SK-N-SH (cell line): ENCODE data around the gene DCLRE1B.

Experiments
- CTCF ChIP-seq: fragments of 200-600 bp; sonication (generic); IDR thresholded peaks from 2 replicates; pipeline ENCODE4 v1.6.1; 2017; ENCODE audit warnings: antibody characterized with exemption, mild to moderate bottlenecking, moderate library complexity
- EP300 ChIP-seq, 2 experiments: IDR thresholded peaks; 2 replicates each; pipeline versions ENCODE4 v1.4.0 to v1.6.1; 2012; ENCODE audit warnings: borderline replicate concordance in 1 of 2, low read depth in 1 of 2, low read length in 1 of 2
- EZH2phosphoT487 ChIP-seq: fragments of 200-600 bp; sonication (generic); IDR thresholded peaks from 2 replicates; pipeline ENCODE4 v1.6.1; 2017; ENCODE audit warnings: low read depth, mixed run types, mild to moderate bottlenecking, antibody characterized with exemption, moderate library complexity, borderline replicate concordance
- MAX ChIP-seq: IDR thresholded peaks from 2 replicates; pipeline ENCODE4 v1.4.0; 2012; ENCODE audit warnings: low read depth
- MEF2A ChIP-seq: IDR thresholded peaks from 2 replicates; pipeline ENCODE4 v1.4.0; 2012; ENCODE audit warnings: low read depth, borderline replicate concordance
- NRF1 ChIP-seq: IDR thresholded peaks from 2 replicates; pipeline ENCODE4 v1.6.1; 2012; ENCODE audit warnings: low read depth, mild to moderate bottlenecking, low read length
- POLR2AphosphoS5 ChIP-seq: IDR thresholded peaks from 2 replicates; pipeline ENCODE4 v1.6.1; 2012; ENCODE audit warnings: low read depth, low read length
- RAD21 ChIP-seq: IDR thresholded peaks from 2 replicates; pipeline ENCODE4 v1.6.1; 2012; ENCODE audit warnings: mild to moderate bottlenecking, low read length
- RFX5 ChIP-seq: IDR thresholded peaks from 2 replicates; pipeline ENCODE4 v1.6.1; 2012; ENCODE audit warnings: mild to moderate bottlenecking, improper control_type of control experiment, low read length
- SIN3A ChIP-seq: IDR thresholded peaks from 2 replicates; pipeline ENCODE4 v1.6.1; 2012; ENCODE audit warnings: low read depth, mild to moderate bottlenecking, low read length, moderate library complexity, borderline replicate concordance
- SMC3 ChIP-seq: IDR thresholded peaks from 2 replicates; pipeline ENCODE4 v1.6.1; 2012; ENCODE audit warnings: low read depth, low read length, improper control_type of control experiment
- USF1 ChIP-seq: IDR thresholded peaks from 2 replicates; pipeline ENCODE4 v1.4.0; 2012; ENCODE audit warnings: low read depth, borderline replicate concordance

GRCh38 chr1:113918243-113918642 is 13.1 kb downstream of the DCLRE1B start:
- no peak for TF ChIP-seq EZH2phosphoT487
- no peak for TF ChIP-seq CTCF
- TF ChIP-seq NRF1 = no peak
- no peak for TF ChIP-seq MEF2A
- no peak for TF ChIP-seq POLR2AphosphoS5
- no peak for TF ChIP-seq EP300 (IDR thresholded peaks at IDR 0.05; ENCODE audit: borderline replicate concordance in 1 of 2, low read depth in 1 of 2, low read length in 1 of 2)
- TF ChIP-seq USF1 = no peak
- TF ChIP-seq RFX5 = no peak
- no peak for TF ChIP-seq MAX
- no peak for TF ChIP-seq RAD21
- TF ChIP-seq SMC3 = no peak
- no peak for TF ChIP-seq SIN3A
